Activated gamma-delta T cell treated with anti-CD3 and anti-CD28 coated beads, Interleukin-2, amount 50 U/mL, for 16 hours (primary cell): Measurements from ENCODE around the gene ZFP36L1.
A peak's percentile ranks its signal among the peaks of the same experiment; 100 is the strongest.

Source experiments
- DNase-seq: peaks from one replicate; pipeline ENCODE4 v3.0.0-alpha.2; 2020; ENCODE audit warnings: low read depth

ZFP36L1 gene

GRCh38 chr14:68795597-68796417 is 2.9 kb upstream of the ZFP36L1 start:
- peak; percentile 73 for DNase-seq

GRCh38 chr14:68794851-68795596 is 2.2 kb upstream of the ZFP36L1 start:
- no peak for DNase-seq

GRCh38 chr14:68794130-68794850 is 1.4 kb upstream of the ZFP36L1 start:
- peak; percentile 73 for DNase-seq

- peak; percentile 48 for DNase-seq
Observed at GRCh38 chr14:68793734-68794129, 865 bp upstream of the ZFP36L1 start.

GRCh38 chr14:68792678-68792978 is 239 bp downstream of the ZFP36L1 start:
- no peak for DNase-seq

GRCh38 chr14:68791902-68792677 is 777 bp downstream of the ZFP36L1 start:
- no peak for DNase-seq

- DNase-seq: no peak
Observed at GRCh38 chr14:68791078-68791901, 1.6 kb downstream of the ZFP36L1 start.

- DNase-seq: peak; percentile 43
Observed at GRCh38 chr14:68790644-68791077, 2.2 kb downstream of the ZFP36L1 start.

- DNase-seq: no peak
Observed at GRCh38 chr14:68789821-68790643, 2.8 kb downstream of the ZFP36L1 start.

- DNase-seq: peak; percentile 79
Observed at GRCh38 chr14:68788996-68789820, 3.7 kb downstream of the ZFP36L1 start.

GRCh38 chr14:68788275-68788995 is 4.4 kb downstream of the ZFP36L1 start:
- no peak for DNase-seq

GRCh38 chr14:68787092-68787992 is 5.5 kb downstream of the ZFP36L1 start:
- no peak for DNase-seq

- no peak for DNase-seq
Observed at GRCh38 chr14:68786491-68787091, 6.3 kb downstream of the ZFP36L1 start.

- DNase-seq: no peak
Observed at GRCh38 chr14:68785534-68786490, 7.1 kb downstream of the ZFP36L1 start.

- DNase-seq: no peak
Observed at GRCh38 chr14:68784978-68785533, 7.8 kb downstream of the ZFP36L1 start.
